ENCODE results near the gene SKAP1. TPM values are rescaled to one million over a fixed set of nuclear protein-coding genes. Genes with fewer than 3 reads are reported as not detected.
"Not testable (repeated sequence)": the region's sequence is repeated elsewhere in the genome, so short reads cannot be mapped to it uniquely, and the experiment has no call there.

SKAP1 gene
- total RNA-seq, 1 experiment from 2014 or later, result not detected

DNA sequence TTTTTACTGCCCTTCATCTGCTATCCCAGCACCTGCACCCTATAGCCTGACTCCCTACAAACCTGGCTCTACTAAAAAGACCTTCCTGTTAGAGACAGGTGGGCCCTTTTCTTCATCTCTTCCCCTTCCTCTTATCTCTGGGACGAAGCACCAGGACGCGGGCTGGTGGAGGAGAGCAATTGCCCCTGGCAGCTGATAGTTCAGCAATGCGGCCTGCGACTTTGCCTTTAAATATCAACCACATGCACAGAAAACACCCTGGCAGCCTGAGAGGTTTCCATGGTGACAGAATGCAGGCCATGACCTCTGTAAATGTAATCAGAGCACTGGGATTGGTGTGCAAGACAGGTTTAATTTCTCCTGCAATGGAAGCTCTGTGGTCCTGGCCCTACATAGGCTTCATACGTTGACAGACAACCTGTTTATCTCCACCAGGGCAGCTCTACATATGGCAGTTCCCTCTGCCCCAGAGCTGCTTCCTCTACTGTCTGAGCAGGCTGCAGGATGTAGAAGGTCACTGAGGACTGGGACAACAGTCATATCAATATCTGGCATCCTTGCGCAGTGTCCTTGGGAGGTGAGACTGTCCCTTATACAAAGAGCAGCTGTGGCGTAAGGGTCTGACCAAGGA is 10.0 kb upstream of the SKAP1 start:
- Histone ChIP-seq H3K36me3 (replicated peaks; ENCODE audit: control insufficient read depth, insufficient read depth, low read length) (no peaks in the 10 kb centered on the region), H3K27me3 (ENCODE audit: control insufficient read depth, insufficient read depth, low read length) (peaks cover 2% of the 10 kb centered on the region), H3K4me3 (ENCODE audit: insufficient read depth, low read depth, low read length) (no peak overlapping the region)
- no peak for DNase-seq

DNA sequence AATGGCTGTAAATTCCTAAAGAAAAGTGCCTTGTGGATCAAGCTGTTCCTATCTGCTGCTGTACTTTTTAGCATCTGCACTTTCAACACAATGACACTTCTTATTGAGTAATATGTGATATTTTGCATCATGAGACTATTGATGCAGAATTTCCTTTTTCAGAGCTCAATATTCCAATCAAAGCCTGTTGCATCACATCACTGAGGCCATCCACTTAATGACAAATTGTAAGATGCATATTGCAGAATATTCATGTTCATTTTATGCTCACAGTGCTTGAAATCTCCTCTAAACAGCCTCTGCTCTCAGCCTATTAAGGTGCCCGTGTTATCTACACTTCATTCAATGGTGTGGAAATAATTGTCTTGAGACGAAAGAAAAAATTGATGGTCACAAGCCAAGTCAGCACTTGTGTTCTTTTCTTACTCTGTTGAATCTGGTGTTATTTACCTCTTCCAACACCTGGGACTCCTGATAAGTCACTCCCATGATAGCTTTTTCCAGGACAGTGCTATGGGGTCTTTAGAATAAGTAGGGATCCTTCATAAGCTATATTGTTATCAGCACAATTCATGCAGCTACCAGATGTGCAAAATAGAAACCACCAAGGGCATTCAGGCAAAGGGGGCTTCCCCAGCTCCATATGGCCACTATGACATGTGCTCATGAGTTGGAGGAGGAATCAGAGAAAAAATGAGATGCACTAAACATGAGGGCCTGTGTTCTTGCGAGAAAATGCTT is 9.3 kb upstream of the SKAP1 start:
- H3K27me3 ChIP-seq (ENCODE audit: control insufficient read depth, insufficient read depth, low read length), result peaks cover 2% of the 10 kb centered on the region; the same call in 1 of the 2 replicates
- H3K36me3 ChIP-seq (replicated peaks; ENCODE audit: control insufficient read depth, insufficient read depth, low read length), result no peaks in the 10 kb centered on the region
- no peak for DNase-seq
- no peak overlapping the region for H3K4me3 ChIP-seq (ENCODE audit: insufficient read depth, low read depth, low read length)

DNA sequence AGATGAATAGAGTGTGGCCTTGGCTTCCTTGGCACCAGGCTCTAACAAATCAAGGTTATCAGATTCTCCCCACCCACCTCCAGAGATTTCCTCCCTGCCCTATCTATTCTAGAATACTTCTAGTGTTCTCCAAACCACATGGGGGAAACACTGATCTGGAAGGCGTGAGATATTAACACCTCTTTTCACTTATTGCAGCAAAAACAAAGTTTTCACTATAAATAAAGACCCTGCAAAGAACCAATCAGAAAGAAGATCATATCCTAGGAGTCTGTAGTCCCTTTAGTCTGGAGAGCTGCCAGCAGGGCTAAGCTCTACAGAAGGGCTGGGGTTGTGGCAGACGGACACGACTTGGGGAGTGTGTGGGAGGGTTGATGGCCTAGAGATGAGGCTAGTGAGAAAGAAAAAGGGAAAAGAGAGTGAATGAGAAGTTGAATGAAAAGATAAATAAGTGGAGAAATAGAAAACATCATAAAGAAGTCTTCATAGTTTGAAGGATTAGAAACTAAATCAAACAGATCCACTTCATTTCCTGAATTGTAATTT is 8.6 kb upstream of the SKAP1 start:
- no peak for DNase-seq
- Histone ChIP-seq H3K4me3 (ENCODE audit: insufficient read depth, low read depth, low read length) (no peak overlapping the region), H3K36me3 (replicated peaks; ENCODE audit: control insufficient read depth, insufficient read depth, low read length) (no peaks in the 10 kb centered on the region), H3K27me3 (ENCODE audit: control insufficient read depth, insufficient read depth, low read length) (peaks cover 2% of the 10 kb centered on the region)

DNA sequence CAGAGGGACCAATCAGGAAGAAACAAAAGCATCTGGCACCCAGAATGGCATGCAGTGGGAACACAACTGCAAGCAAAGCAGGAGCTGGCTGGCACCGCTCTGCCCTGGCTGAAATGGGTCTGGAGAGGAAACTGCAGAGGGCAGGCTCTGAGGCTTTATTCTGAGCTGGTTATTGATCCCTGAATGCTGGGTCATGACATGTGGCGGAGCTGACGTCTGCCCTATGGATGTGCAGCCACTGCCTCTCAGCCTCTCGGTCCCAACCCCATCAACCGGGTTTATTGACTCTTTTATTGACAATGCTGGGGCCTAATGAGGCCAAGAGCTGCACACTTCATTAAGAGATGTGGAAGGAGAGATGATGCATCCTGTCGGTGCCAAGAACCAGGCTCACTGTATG is 3.9 kb upstream of the SKAP1 start:
- DNase-seq, result no peak
- Histone ChIP-seq H3K36me3 (replicated peaks; ENCODE audit: control insufficient read depth, insufficient read depth, low read length) (no peaks in the 10 kb centered on the region), H3K4me3 (ENCODE audit: insufficient read depth, low read depth, low read length) (no peak overlapping the region), H3K27me3 (ENCODE audit: control insufficient read depth, insufficient read depth, low read length) (peaks cover 30% of the 10 kb centered on the region)

GRCh38 chr17:48432820-48433775 is 3.1 kb upstream of the SKAP1 start:
- Histone ChIP-seq H3K4me3 (ENCODE audit: insufficient read depth, low read depth, low read length) (no peak overlapping the region), H3K27me3 (ENCODE audit: control insufficient read depth, insufficient read depth, low read length) (peaks cover 30% of the 10 kb centered on the region), H3K36me3 (replicated peaks; ENCODE audit: control insufficient read depth, insufficient read depth, low read length) (no peaks in the 10 kb centered on the region)
- DNase-seq, result no peak

- Histone ChIP-seq H3K27me3 (ENCODE audit: control insufficient read depth, insufficient read depth, low read length) (peaks cover 28% of the 10 kb centered on the region), H3K4me3 (ENCODE audit: insufficient read depth, low read depth, low read length) (no peak overlapping the region), H3K36me3 (replicated peaks; ENCODE audit: control insufficient read depth, insufficient read depth, low read length) (no peaks in the 10 kb centered on the region)
- peak; percentile 22 for DNase-seq
These were observed 858 bp downstream of the SKAP1 start for GRCh38 chr17:48429156-48429555.

- Histone ChIP-seq H3K36me3 (replicated peaks; ENCODE audit: control insufficient read depth, insufficient read depth, low read length) (no peaks in the 10 kb centered on the region), H3K27me3 (ENCODE audit: control insufficient read depth, insufficient read depth, low read length) (peaks cover 27% of the 10 kb centered on the region), H3K4me3 (ENCODE audit: insufficient read depth, low read depth, low read length) (no peak overlapping the region)
- DNase-seq, result no peak
These were observed 2.4 kb downstream of the SKAP1 start for GRCh38 chr17:48427598-48427997.

DNA sequence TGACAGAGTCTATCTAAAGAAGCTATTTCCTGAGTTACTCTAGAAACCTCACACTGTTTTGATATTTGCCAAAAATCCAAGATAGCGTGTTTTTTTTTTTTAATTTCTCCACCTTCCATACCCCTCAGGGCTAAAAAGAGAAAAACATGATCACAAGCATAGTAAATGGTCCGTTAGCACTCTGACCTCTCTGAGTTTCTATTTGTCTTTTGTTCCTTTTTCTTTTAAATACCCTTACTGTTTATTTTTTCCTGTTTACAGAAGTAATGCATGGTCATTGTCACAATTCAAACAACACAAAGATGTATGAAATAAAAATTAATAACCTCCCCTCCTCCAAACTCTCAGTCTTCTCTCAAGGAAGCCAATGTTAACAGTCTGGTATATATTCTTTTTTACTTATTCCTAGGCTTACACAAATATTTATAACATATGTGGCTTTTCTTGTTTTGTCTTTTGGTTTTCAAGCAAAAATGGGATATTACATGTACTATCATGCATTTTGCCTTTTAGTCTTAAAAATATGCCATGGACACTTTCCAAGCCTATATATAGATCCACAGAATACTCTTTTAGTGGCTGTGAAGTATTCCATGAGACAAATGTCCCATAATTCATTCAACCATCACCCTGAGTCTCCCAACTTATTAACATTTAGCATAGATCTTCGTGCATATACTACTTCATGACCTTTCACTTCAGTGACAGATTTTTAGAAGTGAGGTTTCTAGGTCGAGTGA is 3.1 kb downstream of the SKAP1 start:
- Histone ChIP-seq H3K4me3 (ENCODE audit: insufficient read depth, low read depth, low read length) (no peak overlapping the region), H3K36me3 (replicated peaks; ENCODE audit: control insufficient read depth, insufficient read depth, low read length) (no peaks in the 10 kb centered on the region), H3K27me3 (ENCODE audit: control insufficient read depth, insufficient read depth, low read length) (peaks cover 27% of the 10 kb centered on the region)
- no peak for DNase-seq

GRCh38 chr17:48426019-48426665 is 3.9 kb downstream of the SKAP1 start:
- Histone ChIP-seq H3K36me3 (replicated peaks; ENCODE audit: control insufficient read depth, insufficient read depth, low read length) (no peaks in the 10 kb centered on the region), H3K4me3 (ENCODE audit: insufficient read depth, low read depth, low read length) (no peak overlapping the region), H3K27me3 (ENCODE audit: control insufficient read depth, insufficient read depth, low read length) (peaks cover 20% of the 10 kb centered on the region)
- no peak for DNase-seq

DNA sequence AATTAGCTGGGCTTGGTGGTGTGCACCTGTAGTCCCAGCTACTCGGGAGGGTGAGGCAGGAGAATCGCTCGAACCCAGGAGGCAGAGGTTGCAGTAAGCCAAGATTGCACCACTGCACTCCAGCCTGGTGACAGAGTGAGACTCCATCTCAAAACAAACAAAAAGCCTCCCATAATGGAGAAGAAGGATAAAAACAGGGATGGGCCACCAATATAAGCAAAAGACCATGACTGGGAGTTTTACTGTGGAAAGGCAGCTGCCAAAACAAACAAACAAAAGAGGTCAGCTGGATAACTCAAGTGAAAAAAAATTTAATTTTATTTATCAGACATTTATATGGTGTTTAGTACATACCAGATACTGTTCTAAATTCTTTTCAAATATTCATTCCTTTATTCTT is 8.0 kb downstream of the SKAP1 start:
- not testable (repeated sequence) for DNase-seq; H3K27me3 ChIP-seq (ENCODE audit: control insufficient read depth, insufficient read depth, low read length); H3K36me3 ChIP-seq (replicated peaks; ENCODE audit: control insufficient read depth, insufficient read depth, low read length); H3K4me3 ChIP-seq (ENCODE audit: insufficient read depth, low read depth, low read length)

- no peak overlapping the region for H3K4me3 ChIP-seq (ENCODE audit: insufficient read depth, low read depth, low read length)
- no peak for DNase-seq
- H3K27me3 ChIP-seq (ENCODE audit: control insufficient read depth, insufficient read depth, low read length), result no peaks in the 10 kb centered on the region
- no peaks in the 10 kb centered on the region for H3K36me3 ChIP-seq (replicated peaks; ENCODE audit: control insufficient read depth, insufficient read depth, low read length)
These were observed 9.2 kb downstream of the SKAP1 start for GRCh38 chr17:48420823-48421222.

- no peaks in the 10 kb centered on the region for H3K27me3 ChIP-seq (ENCODE audit: control insufficient read depth, insufficient read depth, low read length)
- no peak overlapping the region for H3K4me3 ChIP-seq (ENCODE audit: insufficient read depth, low read depth, low read length)
- H3K36me3 ChIP-seq (replicated peaks; ENCODE audit: control insufficient read depth, insufficient read depth, low read length), result no peaks in the 10 kb centered on the region
- no peak for DNase-seq
These were observed 13.0 kb downstream of the SKAP1 start for GRCh38 chr17:48416971-48417370.

DNA sequence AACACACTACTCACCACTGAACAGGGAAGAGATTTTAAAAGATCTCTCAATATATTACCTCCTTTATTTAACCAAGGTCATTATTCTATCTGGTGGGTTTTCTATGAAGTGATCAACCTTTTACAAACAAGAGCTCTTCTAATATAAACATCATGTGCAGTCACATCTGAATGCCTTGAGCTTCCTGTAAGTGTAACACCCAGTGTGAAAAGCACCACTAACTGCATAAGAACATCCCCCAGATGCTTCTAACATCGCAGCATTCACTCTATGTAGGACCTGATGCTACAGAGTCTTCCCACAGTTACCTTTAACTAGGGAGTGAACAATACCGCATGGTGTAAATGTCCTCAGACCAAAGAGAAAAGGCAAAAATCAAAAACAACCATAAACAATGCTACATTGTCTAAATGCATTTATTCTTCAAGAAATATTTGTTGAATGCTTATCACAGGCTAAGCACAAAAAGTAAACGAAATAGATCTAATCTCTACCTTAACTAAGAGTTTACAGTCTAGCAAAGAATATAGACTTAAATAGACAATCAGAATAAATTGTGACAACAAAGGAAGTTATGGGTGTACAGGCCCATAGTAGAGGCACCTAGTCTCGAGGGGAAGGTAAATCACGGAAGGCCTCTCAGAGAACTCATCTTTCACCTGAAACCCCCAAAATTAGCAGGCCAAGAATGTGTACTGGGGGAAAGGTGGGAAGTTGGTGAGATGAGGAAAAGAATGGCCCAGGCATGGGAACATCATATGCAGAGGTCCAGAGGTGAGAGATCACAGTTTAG is 16.2 kb downstream of the SKAP1 start:
- H3K4me3 ChIP-seq (ENCODE audit: insufficient read depth, low read depth, low read length), result no peak overlapping the region
- no peaks in the 10 kb centered on the region for H3K27me3 ChIP-seq (ENCODE audit: control insufficient read depth, insufficient read depth, low read length)
- no peak for DNase-seq
- no peaks in the 10 kb centered on the region for H3K36me3 ChIP-seq (replicated peaks; ENCODE audit: control insufficient read depth, insufficient read depth, low read length)
